Left lobe of liver (tissue), 2 donors: ENCODE results near the gene CLCN6. TPM values are rescaled to one million over a fixed set of nuclear protein-coding genes. Genes with fewer than 3 reads are reported as not detected.

ENCODE experiments used
- ATAC-seq: fragments of 200-7000 bp; cut with Tn5 transposase; one replicate; pipeline ENCODE4 v1.9.1; 2020; ENCODE audit warnings: mild to moderate bottlenecking, moderate library complexity
- DNase-seq: peaks from one replicate; pipeline ENCODE4 v3.0.0-alpha.2; 2020; ENCODE audit warnings: low spot score
- total RNA-seq: library from RNA; stranded (reverse); gene quantifications from one replicate; pipeline ENCODE4 v1.2.1, GENCODE V29; 2021
- donor health status: DM: no; HTN: no; CAD: no; lungs with moderate emphysema.
- donor health status: DM: no; HTN: yes; CAD: no.

The CLCN6 gene
- total RNA-seq, 1 donor from 2014 or later, result 10.8 TPM

DNA sequence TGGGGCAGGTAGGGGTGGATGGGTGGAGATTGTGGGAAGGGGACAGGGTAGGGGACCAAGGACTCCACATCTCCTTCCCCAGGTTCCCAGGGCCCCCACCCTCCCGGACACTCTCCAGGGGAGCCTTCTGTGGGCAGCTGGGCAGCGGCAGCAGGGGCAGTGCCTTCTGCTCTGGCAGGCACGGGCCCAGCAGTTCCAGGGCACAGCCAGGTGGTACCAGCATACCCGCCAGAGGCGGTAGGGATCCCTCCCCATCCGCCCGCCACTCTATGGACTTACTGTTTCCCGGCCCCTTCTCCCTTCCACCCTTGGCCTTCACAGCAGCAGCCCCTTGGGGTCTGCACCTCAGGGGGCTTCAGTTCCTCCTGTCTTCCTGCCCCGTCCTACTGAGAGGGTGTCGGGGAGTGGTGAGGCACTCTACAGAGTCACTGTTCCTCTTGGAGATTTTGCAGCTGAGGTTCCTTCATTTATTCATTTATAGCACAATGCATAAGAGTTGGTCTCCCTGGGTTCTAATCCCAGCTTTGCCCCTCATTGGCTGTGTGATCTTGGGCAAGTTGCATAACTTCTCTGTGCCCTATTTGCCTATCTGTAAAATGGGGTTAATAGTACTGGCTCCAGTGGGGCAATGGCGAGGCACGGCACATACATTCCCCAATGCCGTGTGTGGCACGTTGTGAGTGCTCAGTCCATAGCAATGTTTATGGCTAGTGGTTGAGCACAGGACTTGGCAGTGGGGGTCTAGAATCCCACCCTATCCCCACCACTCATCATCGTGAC lies 27.0 kb upstream of the CLCN6 start:
- ATAC-seq (no peak), DNase-seq (no peak)

DNA sequence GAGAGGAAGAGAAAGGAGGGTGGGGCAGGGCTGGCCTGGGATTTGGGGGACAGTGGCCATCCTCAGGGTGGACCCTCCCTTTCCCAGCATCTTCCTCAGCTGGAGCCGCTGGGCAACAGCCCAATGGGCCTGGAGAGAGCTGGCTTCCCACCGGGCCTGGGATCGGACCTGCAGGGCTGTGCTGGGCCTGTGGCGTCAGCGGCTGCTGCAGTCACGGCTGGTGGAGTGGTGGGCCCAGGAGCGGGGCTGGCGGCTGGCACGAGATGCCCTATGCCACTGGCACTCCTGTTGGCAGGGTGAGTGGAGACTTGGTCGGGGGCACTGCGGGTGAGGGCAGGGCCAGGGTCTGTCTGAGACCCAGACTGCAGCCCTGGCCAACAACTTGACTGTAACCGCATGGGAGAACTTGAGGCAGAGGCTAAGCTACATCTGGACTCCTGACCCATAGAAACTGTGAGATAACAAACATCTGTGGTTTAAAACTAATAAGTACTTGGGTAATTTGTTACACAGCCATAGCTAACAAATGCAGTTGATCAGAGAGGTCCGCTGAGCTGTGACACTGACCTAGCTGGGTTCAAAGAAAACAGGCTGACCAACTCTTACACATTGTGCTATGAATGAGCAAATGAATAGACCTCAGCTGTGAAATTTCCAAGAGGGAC lies 26.1 kb upstream of the CLCN6 start:
- ATAC-seq, result no peak
- no peak for DNase-seq

DNA sequence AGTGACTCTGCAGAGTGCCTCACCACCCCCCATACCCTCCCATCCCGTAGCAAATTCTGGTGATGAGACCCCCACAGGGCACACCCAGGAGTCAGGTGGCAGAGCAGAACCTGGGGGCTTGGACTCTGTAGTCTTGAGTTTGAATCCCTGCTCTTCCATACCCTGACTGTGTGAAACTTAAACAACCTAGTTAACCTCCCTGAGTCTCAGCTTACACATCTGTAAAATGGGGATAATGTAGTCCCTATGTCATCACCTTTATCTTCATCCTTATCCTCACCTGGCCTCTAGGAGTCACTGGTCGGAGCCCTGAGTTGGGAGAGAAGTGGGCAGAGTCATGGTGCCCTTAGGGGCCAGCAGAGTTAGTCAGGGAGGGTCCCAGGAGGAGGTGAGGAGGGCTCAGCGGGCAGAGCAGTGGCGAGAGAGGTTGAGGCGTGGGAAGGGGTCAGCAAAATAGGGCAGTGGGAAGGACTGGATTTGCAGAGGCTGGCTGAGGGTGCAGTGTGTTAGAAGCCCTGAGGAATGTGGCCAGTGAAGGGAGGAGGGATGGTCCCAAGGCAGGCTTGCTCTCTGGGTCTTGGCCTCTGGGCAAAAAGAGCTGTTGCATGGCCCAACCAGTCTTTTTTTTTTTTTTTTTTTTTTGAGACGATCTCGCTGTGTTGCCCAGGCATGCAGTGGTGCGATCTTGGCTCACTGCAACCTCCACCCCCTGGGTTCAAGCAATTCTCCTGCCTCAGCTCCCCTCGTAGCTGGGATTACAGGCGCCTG lies 25.4 kb upstream of the CLCN6 start:
- no peak for DNase-seq
- ATAC-seq, result no peak

DNA sequence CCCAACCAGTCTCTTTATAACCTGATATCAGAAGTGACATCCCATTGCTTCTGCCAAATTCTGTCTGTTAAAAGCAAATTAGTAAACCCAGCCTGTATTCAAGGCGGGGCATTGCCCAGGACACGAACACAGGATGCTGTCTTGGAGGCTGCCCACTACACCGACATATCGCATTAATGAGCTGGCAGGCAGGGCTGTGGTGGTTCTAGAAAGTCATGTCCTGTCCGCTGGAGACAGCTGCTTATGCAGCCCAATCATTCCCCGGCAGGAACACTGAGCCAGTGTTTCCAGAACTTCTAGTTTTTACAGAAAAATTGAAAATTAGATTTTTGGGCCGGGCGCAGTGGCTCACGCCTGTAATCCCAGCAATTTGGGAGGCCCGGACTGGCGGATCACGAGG lies 24.7 kb upstream of the CLCN6 start:
- DNase-seq, result no peak
- ATAC-seq, result no peak

DNA sequence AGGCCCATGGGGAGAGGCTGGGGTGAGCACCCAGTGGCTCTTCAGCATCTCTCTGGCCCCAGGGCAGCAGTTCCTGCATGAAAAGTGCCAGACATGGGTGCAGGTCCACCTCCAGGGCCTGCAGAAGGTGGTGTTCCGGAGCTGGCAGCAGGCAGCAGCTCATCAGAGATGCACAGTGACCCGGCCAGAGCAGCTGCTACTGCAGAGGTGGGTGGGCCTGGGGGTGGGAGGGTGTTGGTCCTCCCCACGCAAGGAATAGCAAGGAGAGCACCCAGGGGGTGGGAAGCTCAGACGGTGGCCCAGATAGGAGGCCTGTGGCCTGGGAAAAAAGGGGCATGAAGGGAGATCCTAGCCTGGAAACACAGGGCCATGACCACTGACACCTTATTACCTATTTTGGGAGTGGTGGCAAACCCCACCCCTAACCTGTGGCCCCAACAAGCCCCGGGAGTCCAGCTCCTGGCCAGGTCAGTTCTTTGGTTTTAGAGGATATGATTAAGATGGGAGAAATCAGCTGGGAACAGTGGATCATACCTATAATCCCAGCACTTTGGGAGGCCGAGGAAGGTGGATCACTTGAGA lies 23.8 kb upstream of the CLCN6 start:
- no peak for ATAC-seq
- no peak for DNase-seq

DNA sequence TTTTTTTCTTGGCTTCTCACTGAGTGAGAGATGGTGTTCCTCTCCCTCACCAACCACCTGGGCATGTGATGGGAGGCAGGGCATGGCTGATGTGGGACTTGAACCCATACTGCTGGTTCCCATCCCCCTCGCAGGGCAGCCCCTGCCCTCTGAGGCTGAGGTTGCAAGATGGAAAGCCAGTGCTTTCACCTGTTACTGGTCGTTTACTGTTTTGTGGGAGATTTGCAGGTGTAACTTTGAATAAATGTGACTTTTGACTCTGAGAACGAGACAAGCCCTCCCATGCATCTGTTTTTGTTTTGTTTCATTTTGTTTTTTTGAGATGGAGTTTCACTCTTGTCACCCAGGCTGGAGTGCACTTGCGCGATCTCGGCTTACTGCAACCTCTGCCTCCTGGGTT lies 22.4 kb upstream of the CLCN6 start:
- ATAC-seq, result no peak

DNA sequence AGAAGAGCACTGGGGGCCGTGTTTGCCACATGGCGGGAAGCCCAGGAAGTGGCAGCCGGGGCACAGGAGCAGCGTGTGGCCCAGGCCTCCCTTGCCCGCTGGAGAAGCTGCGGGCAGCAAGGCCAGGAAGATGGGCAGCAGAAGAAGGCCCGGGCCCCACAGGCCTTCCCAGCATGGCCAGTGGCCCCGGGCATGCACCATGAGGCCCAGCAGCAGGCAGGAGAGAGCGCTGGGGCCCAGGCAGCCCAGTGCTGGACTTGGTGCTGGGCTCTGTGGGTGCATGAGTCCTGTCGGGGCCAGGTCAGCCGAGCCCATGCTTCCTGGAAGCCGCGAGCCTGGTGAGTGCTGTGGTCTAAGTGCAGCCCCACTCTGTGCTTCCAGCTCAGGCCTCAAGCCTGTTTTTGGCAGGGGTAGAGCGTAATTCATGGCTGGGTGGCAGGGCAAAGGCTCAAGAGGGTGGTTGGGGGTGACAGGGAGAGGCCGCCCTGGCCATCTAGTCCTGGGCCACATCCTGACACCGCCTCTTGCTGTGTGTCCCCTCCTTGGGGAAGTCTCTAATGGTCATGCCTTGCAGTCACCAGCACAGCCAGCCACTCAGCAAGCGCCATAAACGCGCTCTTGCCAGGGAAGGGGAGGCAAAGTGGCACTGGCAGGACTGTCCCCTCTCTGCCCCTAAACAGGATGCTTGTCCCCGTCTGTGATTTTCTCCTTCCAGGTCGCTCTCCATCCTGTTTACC lies 21.6 kb upstream of the CLCN6 start:
- peak; percentile 3 for ATAC-seq
- DNase-seq, result no peak

More for the DNA sequence above, 22.4 kb upstream of the CLCN6 start:
- DNase-seq, result no peak

DNA sequence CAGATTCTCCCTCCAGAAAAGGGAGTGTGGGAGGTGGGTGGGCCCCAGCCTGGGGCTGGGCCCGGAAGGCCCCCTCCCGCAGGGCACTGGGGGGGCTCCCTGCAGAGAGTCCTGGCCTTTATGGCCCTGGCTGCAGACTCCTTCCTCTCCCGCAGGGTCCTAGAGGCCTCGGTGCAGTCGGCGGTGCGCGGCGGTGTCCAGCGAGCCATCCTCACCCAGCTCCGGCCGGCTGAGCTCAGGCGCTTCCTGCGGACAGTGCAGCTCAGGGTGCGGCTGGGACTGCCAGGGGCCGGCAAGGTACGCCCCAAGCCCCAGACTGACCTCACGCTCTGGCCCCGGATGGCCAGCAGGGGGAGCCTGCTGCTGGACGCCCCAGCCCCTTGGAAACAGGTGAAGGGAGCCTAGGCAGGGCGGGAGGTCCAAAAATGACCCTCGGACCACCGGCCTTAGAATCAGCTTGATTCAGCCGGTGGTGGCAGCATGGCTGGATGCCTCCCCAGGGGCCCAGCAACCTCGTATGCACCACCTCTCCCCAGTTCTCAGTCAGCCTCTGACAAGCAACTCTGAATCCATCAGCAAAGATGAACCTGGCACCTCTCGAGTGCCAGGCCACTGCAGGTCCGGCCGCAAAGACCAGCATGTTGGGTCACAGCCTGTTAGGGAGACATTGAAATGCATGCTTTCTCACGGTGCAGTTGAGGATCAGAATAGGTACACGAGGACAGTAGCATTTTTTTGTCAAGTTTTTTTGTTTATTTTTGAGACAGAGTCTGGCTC lies 20.8 kb upstream of the CLCN6 start:
- peak; percentile 84 for ATAC-seq

DNA sequence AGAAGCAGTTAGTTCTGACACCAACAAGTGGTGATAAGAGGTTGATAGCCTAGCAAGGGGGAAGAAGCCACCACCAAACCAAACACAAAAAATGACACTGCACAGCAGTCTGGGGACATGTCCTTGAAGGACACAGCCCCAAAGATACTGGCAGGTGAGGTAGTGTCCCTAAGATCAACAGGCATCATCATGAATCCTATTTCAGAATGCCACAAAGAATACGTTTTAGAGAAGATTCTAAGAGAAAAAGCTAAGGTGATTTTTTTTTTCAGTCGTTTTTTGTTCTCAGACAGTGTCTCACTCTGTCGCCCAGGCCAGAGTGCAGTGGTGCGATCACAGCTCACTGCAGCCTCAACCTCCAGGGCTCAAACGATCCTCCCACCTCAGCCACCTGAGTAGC lies 19.8 kb upstream of the CLCN6 start:
- no peak for DNase-seq
- ATAC-seq, result no peak

More for the DNA sequence above, 20.8 kb upstream of the CLCN6 start:
- peak; percentile 68 for DNase-seq

DNA sequence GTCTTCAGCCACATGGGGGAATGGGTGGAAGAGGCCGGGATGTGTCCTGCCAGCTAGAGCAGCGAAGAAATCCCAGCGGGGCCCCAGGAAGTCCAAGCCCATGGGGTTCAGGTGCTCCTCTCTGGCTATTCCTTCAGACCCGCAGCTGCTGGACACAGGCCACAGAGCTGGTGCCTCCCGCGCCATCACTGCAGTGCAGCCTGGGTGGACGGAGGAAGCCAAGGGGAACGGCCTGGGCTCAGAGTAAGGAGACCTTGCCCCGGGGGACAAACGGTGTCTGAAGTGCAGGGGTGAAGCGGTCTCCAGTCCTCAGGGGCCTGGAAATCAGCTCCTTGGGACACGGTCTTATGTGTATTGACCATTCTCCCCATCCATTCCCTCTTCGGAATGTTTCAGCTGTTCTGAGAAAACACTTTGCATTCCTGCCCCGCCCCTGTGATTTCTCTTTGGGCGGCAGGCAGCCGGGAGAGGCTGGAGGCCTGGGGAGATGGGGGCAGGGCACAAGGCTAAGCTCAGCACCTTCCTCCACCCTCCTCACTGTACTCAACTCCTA lies 18.7 kb upstream of the CLCN6 start:
- ATAC-seq (peak; percentile 7), DNase-seq (no peak)

DNA sequence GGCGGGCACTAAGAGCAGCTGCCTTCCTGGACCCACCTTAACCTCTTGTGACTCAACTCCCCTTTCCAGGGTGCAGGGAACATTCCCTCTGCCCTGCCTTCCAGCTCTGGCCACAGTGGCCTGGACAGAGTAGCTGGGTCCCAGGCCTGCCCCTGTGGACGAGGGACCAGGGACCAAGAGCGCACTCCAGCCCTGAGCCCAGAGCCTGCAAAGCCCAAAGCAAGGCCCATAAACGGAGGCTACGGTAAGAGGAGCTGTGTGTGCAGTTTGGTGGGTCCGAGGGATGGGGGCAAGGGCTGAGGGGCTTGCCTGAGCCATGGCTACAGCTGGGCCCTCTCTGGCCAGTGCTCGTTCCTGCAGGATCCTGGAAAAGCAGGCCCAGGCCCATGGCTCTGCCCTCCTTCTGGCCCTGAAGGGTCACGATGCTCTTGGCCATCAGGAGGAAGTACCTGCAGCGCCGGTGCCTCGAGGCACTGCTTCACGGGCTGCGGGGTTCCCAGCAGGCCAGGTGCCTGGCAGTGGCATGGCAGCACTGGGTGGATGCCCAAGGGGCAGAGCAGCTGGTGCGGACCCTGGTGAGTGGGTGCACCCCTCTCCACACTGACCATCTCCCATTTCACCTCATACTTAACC lies 18.1 kb upstream of the CLCN6 start:
- no peak for ATAC-seq
- no peak for DNase-seq

DNA sequence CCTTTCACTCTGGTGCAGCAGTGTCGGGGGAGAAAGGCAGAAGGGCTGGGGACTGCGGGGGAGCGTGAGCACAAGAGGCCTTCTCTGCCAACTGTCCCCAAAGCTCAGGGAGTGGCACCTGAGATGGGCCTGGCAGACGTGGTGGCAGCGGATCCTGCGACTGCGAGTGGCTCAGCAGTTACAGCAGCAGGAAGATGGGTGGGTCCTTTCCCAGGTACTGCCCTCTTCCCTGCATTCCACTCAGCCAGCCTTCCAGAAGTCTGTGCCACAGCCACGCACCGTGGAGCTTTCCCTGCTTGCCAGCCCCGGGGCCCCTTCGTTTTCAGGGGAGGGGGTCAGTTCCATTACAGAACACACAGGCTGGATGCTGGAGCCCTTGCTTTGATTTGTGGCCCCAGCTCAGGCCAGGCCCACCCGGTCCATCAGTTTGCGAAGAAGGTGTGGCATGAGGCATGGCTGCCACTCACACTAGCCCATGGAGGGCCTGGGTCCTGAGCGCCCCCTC lies 17.4 kb upstream of the CLCN6 start:
- DNase-seq, result no peak

DNA sequence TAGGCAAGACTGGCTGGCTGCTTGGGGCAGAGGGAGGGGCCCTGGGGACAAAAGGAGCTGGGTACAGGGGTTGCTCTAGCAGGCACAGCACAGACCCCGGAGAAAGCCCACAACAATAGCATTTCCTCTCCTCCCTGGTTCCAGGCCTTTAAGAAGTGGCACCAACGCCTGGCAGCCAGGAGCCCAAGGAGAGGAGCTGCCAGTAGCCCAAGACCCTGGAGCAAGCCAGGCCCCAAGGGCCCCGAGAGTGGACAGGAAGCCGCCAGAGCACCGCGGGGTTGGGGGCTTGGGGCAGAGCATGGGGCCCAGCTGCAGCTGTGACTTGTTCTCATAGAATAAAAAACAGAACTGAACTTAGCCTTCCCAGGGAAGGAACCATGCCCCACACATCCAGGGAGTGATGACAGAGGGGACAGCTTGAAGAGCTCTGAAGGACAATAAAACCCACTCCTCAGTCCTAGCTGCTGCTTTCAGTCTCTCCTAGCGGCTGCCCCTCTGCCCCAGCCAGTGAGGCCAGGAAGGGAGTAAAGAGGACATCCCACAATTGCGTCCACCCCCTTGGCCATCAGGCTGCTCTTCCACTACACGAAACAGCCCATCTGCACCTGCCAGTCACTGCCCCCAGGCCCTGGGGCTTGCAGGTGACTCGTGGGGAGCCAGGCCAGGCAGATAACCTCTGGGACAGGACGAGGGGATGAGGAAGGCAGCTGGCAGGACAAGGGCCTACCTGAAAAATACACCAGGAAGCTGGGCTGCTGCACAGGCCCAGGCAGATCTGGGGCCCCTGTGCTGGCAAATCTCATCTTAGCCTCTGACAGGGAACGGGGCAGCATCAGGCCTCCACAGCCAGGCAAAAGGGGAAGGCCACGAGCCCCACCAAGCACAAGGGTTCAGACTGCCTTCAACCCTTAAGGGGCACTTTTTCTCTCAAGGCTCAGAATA lies 16.6 kb upstream of the CLCN6 start:
- no peak for DNase-seq
- no peak for ATAC-seq

More for the DNA sequence above, 17.4 kb upstream of the CLCN6 start:
- ATAC-seq, result no peak

DNA sequence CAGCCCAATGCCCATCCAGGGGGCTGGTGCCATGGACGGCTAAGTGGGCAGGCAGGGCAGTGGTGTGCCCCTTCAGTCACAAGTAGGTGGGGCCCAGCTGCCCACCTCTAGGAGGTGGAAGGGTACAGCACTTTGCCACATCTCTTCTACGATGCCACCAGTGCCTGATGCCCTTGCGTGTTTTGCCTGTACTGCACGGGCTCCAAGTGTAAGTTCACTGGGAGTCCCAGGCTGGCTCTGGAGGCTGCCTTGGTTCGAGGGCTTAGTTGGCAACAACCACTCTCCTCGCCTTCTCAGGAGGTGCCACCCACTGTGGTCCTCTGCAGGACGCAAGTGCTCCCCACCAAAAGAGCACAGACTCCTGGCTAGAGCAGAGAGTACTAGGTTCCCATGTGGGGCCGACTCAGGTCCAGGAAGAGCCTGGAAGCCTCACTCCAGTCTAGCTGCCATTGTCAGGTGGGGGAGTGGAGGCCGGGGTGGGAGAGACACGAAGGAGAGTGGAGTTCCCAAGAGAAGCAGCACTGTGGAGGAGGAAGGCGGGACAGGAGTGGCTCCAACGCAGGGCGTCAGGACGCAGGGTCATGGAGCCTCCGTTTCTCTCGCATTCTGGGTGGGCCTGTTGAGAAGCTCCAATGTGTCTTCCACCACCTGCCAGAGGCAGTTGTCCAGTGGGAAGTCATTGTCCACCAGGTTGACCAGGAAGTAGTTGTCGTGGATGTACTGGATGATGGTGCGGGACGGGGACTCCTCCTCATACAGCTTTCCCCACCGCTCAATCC lies 15.7 kb upstream of the CLCN6 start:
- no peak for ATAC-seq

DNA sequence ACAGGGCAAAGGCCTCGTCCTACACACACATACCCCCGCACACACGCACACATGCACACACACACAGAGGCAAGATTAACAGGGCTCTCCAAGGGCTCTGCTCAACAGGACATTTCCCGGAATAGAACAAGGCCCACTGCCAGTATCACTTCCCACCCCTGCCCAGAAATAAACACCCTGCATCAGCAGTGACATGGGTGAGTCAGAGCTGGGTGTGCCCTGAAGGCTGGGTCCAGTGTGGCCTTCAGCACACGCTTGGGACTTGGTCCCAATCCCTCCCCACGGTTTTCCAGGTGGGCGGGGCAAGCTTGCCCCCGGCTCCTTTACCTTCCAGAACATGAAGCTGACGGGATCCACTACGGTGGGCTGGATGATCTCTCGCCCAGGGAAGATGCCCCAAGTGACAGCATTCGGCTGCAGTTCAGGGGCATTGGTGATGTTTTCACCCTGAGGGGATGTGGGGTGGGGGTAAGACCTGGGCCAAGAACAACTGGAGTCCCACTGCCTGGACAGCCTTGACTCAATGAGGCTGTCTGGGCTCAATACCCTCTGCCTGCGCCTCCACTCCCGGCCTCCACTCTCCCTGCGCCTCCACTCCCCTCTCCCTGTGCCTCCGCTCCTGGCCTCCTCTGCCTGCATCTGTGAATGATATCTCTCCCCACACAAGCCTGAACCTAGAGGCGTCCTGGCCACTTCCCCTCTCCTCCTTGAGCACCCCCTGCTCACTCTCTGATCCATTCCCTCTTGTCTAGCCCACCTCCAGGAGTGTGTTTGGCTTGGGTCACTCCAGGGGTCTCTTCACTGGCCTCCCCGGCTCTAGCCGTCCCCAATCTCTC lies 14.9 kb upstream of the CLCN6 start:
- ATAC-seq, result peak; percentile 78
- DNase-seq, result peak; percentile 68

More for the DNA sequence above, 15.7 kb upstream of the CLCN6 start:
- DNase-seq, result no peak

DNA sequence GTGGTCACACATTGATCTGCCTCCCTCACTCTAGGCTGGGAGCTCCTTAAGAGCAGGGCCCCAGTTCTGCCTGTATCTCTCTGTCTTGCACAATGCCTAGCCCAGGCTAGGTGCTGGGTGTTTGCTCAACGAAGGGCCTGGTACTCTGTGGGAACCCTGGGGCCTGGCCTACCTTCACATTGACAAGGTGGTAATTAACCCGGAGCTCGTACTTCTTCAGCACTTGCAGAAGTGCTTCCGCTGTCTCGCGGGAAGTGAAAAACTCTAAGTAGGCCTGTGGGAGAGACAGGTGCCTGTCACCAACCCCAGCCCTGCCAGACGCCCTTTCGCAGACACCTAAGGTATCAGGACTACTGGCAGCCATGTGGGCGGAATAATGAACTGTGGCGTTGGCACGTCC lies 13.9 kb upstream of the CLCN6 start:
- ATAC-seq, result no peak
- DNase-seq, result no peak
